Retinal pigment epithelial cell (primary cell): Measurements from ENCODE around the gene PTPRN2.

Experiments used
- DNase-seq: peaks from one replicate; pipeline ENCODE4 v3.0.0-alpha.2; 2010; ENCODE audit warnings: low read depth
- H3K4me3 ChIP-seq: 2 replicates; pipeline ENCODE4 v1.5.1; 2011; ENCODE audit warnings: mild to moderate bottlenecking, low read length, control low read depth, moderate library complexity
- TF ChIP-seq, protein P1 (sequence below): conservative IDR thresholded peaks from 2 replicates; pipeline ENCODE4 v1.5.1; 2011; ENCODE audit warnings: low read depth, low read length, control low read depth, inconsistent platforms

PTPRN2 gene

DNA sequence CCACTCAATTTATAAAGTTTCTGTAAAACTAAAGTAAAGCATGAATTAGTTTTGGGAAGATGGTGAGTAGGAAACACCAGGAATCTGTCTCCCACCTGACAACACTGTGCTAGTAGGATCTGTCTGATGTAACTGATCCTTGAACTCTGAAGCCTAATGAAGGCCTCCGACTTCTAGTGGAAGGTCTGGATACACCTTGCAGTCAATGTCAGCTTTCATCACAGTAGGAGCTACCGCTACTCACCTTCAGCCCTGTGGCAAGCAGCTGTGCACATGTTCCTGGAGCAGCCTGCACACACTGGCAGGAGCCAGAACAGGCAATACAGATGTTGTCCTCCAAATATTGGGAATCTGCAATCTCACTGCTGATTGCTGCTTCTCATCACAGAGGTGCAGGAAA lies 471.4 kb downstream of the PTPRN2 start:
- no peak for DNase-seq

DNA sequence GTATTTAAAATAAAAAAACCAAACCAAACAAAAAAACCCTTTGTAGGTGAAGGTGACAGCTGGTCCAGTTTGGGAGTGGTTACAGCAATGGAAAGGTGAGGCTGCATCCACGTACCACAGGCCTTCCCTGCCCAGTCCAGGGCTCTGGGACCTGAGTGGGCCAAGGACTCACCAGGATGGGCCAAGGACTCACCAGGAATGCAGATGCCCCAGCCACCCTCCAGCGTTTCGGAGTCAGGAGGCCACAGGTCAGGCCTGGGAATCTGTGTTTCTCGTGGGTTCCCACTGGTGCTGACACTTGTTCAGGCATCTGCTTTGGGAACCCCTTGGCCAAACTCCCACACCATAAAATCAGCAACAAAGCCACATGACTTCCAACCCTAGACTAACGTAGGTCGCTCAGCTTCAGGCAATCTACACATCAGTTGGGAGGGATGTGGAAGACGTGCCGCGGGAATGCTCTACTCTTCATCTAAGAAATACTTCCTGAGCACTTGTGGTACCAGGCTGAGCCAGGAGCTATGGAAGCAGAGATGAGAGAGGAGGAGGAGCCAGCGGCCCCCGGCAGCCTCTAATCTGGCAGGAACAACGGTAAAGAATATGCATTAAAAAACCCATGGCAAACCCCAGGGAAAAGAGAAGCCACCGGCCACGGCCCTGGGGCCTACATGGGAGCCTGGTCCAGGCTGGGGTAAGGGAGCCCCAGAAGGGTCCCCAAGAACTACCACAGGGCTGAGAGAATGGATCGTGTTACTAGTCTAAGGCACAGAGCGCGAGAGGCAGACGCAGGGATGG lies 473.4 kb downstream of the PTPRN2 start:
- TF ChIP-seq, protein P1, sequence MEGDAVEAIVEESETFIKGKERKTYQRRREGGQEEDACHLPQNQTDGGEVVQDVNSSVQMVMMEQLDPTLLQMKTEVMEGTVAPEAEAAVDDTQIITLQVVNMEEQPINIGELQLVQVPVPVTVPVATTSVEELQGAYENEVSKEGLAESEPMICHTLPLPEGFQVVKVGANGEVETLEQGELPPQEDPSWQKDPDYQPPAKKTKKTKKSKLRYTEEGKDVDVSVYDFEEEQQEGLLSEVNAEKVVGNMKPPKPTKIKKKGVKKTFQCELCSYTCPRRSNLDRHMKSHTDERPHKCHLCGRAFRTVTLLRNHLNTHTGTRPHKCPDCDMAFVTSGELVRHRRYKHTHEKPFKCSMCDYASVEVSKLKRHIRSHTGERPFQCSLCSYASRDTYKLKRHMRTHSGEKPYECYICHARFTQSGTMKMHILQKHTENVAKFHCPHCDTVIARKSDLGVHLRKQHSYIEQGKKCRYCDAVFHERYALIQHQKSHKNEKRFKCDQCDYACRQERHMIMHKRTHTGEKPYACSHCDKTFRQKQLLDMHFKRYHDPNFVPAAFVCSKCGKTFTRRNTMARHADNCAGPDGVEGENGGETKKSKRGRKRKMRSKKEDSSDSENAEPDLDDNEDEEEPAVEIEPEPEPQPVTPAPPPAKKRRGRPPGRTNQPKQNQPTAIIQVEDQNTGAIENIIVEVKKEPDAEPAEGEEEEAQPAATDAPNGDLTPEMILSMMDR: no peak
- DNase-seq: no peak
- no peak overlapping the region for H3K4me3 ChIP-seq

More for the DNA sequence above, 471.4 kb downstream of the PTPRN2 start:
- TF ChIP-seq, protein P1: no peak
- H3K4me3 ChIP-seq: no peak overlapping the region

DNA sequence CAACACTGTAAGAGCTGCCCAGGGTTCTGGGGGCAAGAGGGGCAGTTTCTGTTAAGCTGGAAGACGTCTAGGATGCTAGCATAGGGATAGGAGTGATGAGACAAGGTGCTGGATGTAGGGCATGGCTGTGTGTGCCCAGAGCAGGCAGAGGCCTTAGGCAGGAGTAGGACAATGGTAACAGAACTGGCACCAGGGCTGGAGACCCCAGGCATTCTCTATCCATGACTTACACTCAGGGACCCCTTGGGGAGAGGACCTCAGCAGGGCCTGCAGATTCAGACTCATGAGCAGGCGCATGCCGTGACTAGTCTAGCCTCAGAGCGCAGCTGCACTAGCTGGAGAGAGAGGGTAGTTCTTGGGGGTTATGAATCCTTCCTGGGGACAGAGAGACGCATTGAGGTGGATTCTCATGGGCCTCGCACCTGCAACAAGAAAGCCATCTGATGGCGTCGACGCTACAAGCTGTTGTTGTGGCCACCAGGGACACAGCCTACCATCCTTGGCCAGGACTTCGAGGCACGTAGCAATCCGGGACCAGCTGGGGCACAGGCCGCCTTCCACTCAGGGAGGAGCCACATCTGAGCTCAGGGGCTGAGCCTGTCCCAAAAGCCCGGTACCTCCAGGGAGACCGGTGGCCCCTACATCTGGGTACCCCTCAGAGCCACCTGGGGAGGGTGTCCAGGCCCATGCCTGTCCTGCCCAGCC lies 474.1 kb downstream of the PTPRN2 start:
- DNase-seq: no peak
- TF ChIP-seq, protein P1: no peak
- no peak overlapping the region for H3K4me3 ChIP-seq

DNA sequence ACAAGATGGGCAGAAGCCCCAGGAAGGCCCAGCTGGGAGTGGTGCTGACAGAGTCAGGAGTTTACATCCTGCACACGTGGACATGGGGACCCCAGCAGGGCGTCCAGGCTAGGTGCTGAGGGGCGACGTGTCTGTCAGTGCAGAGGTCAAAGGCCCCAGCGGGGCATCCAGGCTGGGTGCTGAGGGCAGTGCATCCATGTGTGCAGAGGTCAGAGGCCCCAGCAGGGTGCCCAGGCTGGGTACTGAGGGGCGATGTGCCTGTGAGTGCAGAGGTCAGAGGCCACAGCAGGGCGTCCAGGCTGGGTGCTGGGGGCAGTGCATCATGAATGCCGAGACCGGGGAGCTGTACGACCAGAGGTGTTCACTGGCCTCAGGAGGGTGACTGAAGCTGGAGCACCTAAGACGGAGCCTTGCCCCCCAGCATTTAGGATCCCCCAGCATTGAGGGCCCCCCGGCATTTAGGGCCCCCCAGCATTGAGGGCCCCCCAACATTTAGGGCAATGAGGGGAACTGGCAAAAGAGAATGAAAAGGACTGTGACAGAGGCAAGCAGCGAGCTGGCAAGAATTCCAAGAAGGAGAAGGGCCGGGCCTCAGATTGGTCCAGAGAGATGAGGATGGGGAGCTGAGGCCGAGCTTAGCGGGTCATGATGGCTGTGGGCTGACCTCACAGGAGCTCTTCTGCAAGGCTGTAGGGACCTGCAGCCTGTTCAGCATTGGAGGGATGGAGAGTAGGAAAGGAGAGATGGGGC lies 474.9 kb downstream of the PTPRN2 start:
- DNase-seq: no peak
- TF ChIP-seq, protein P1: no peak

DNA sequence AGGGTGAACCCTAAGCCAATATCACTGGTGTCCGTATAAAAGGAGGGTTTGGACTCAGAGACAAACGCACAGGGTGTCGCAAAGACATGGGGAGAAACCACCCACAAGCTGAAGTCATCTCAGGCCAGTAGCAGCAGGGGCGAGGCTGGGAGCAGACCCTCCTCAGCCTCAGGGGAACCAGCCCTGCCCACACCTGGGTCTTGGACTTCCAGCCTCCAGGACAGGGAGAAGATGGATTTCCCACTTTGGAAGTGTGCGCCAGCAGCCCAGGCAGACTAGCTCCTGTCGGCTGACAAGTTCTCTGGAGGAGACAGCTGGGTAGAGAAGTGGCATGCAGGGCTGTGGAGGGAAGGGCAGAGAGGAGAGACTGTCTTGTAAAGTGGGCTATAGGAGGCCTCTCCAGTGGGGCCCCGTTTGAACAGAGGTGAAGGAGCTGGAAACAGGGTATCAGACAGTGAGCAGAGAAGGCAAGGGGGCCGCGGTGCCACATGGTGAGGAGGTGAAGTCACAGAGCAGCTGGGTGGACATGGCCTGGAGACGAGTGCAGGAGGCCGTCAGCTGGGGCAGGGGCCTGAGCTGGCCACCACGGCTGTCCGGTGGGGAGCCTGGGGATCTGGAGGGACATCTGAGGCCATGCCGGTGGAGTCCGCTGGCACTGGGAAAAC lies 475.6 kb downstream of the PTPRN2 start:
- no peak overlapping the region for H3K4me3 ChIP-seq
- DNase-seq: no peak
- TF ChIP-seq, protein P1: no peak

More for the DNA sequence above, 474.9 kb downstream of the PTPRN2 start:
- no peak overlapping the region for H3K4me3 ChIP-seq

DNA sequence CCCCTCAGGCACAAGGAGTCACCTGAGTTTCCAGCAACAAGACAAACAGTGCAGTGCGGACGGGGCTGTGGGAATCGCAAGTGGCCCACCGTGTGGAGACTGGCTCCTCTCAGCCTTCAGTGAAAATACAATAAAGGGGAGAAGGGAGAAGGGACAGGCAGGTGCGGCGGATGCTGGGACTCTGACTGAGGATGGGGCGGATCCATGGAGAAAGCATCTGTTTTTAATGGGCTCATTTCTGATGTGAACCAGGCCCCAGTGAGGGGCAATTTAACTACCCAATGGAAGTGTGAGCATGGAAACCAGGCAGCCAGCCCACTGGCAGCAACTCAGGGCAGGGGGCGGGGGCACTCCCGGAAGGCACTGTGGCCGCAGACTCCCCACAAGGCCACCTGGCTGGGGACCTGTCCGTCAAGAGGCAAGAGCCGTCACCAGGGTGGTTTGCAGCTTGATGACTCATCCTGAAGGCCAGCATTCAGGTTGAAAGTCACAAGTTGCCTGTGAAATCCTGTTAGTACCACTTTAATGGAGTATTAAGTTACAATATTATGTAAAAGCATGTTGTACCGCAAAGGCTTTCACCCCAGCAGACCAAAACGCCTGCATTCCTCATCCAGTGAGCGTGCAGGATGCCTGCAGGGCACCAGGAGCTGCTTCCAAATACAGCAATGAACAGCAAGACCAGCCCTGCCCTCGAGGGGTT lies 476.4 kb downstream of the PTPRN2 start:
- TF ChIP-seq, protein P1: no peak
- no peak for DNase-seq
- no peak overlapping the region for H3K4me3 ChIP-seq
